Central memory CD4-positive, alpha-beta T cell (primary cell): ENCODE measurements around the gene ZNF503.

Experiments
- DNase-seq: peaks from one replicate; pipeline ENCODE4 v3.0.0; 2022

The ZNF503 gene

DNA sequence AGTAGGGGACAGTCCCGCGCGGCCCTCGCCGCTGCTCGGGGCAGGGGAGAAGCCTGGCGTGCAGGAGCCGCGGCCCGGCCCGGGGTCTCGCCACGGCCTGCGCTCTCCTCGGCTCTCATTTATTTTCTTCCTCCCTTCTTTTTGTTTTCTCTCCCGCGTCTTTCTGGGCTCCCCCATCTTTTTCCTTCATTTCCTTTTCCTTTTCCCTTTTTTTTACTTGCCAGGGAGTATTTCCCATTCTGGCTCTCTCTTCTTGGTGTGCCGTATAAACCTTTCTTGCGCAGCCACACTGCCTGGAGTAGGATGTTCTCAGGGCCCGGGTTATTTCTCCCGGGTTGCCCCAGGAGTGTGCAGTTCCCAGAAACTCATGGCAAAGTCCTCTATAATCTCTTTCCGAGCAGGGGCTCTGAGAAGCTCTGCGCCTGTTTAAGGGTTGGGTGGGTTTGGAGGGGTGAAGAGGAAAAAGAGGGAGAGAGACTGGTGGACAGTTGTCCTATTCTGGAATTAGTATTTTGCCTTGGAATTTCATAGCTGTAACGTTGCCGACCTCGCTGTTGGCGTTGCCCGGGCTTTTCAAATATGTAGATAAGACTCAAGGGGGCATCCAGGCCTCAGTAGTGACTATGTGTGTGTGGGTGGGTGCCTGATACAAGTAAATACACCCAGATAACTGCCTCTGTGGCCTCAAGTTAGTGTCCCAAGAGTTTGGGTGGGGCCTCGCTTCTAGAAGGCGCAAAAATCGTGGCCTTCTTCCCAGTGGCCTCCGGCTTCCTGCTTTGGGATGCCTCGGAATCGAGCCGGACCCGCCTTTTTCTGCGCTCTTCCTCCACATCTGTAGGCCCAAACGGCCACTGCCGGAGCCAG is 4.3 kb upstream of the ZNF503 start:
- DNase-seq, result no peak

- DNase-seq, result no peak
Observed at GRCh38 chr10:75404815-75405597, 3.4 kb upstream of the ZNF503 start.

GRCh38 chr10:75403939-75404814 is 2.6 kb upstream of the ZNF503 start:
- no peak for DNase-seq

DNA sequence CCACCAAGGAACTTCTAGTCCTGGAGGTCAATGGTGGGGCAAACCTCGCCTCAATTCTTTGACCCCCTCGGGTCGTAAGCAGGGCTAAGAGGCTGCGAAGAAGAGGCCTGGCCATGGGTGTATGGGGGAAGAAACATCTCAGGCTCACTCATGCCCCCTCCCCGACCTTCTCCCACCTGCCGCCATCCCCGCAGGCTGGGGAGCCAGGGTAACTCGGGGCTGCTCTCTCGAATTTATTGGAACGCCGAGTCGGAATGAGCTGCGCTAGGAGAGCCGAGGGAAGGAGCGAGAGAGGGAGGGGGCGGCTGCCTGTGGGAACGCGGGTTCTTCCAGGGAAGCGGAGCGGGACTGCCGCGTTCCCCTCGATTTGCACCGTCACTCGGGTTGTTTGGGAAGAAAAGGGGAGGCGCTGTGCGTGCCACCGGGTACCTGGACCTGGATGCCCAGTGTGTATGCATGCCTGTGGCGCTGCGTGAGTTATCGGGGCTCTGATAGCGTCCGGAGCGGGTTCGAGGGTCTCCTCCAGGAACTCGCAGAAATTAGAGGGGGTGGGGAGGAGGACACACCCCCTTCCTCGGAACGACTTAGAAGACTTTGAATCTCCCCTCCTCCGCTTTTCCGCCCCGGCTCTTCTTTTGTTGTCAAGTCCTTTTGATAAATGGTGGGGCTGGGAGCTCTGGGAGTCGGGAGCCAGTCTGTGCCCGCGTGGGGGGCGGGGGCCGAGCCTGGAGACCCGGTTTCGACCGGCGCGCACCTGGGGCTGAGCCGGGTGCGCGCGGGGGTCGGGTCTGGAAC is 1.8 kb upstream of the ZNF503 start:
- no peak for DNase-seq

- DNase-seq, result no peak
Observed at GRCh38 chr10:75402486-75403143, 1.1 kb upstream of the ZNF503 start.

GRCh38 chr10:75400771-75401568 is 594 bp downstream of the ZNF503 start:
- no peak for DNase-seq

DNA sequence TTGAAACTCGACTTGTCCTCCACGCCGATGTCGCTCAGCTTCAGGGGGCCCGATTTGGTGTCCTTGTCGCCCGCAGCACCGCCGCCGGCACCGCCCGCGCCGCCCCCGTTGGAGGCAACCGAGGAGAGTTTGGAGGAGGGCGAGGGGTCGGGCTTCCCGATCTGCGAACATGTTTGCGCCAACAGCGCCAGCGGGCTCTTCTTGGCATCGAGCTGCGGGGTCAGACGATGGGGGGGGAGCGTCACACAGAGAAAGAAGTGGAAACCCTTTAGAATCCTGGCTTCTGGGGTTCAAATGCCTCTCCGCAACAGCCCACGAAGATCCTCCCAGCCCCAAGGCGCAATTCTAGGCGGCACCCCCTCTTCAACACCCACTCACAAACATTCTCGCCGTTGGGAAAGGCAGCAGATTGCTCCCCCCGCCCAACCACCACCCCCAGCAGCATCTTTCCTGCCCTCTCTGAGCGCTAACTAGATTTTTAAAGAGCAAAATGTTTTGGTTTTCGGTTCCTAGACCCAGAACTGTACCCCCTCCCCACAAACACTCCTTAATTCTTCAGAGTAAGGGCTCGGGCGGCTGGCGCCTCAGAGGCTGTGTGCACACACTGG is 1.3 kb downstream of the ZNF503 start:
- no peak for DNase-seq

GRCh38 chr10:75399461-75400162 is 2.0 kb downstream of the ZNF503 start:
- DNase-seq, result no peak

DNA sequence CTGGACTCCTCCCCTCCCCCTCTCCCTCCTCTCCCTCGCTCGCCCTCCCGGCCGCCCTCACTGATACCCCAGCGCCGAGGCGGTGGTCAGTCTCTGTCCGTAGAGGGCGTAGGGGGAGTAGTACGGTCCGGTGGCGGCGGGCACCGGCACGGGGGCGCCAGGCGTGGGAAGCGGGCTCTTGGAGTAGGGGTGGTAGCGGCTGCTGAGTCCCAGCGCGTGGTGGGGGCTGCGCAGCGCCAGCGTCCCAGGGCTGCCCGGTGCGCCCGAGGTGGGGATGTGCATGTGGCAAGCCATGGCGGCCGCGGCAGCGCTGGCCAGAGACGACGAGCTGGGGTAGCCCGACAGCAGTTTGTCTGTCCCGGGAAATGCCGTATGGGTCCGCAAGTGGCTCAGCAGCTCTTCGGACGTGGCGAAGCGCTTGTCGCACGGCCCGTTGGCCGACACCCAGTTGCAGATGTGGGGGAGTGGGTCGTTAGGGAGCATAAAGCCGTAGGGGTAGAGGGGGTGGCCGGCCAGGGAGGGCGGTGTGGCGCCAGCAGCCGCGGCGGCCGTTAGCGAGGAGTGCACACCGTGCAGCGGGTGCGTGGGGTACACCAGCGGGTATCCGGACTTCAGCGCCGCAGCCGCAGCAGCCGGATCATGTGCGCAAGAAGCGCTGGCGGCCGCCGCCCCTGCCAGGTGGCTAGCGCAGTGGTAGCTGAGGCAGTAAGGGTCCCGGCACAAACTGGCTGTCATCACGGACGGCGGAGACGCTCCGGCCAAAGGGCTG is 2.7 kb downstream of the ZNF503 start:
- no peak for DNase-seq

- DNase-seq, result no peak
Observed at GRCh38 chr10:75398200-75398691, 3.3 kb downstream of the ZNF503 start.

GRCh38 chr10:75397496-75398199 is 3.9 kb downstream of the ZNF503 start:
- DNase-seq, result no peak

DNA sequence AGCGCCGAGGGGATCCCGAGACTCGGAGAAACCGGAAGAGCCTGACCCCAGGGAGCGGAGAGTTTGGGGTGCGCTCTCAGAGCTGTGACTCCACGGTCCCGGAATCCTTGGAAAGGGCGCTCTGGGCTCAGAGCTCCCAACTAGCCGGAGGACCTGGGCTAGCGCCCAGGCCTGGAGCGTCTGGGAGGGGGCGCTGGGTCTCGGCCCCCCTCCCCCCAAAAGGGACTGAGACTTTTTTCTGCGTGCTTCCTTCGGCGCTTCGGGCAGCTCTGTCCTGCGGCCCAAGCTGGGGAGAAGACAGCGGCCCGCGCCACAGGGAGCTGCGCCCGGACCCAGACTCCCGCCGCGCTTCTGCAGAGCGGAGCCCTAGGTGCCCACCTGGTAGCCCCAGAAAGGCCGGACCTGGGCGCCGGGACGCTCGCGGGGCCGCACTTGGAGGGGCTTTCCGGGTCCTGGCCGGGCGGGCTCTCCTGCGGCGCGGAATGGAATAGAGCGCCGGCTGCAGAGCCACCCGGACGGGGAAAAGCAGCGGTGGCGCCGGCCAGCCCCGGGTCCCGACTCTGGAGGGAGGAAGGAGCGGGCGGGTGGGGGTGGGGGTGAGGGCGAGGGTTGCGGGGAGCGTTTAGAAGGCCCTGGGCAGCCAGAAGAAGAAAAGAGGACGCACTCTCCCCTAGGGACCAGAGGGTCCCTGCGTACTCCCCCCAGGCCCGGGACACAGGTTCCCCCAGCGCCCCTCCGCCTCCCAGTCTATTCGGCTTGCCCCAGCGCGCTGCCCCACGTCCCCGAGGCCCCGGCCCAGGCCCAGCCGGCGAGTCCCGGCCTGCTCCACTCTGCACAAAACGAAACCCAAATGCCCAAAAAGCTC is 4.7 kb downstream of the ZNF503 start:
- DNase-seq, result no peak

DNA sequence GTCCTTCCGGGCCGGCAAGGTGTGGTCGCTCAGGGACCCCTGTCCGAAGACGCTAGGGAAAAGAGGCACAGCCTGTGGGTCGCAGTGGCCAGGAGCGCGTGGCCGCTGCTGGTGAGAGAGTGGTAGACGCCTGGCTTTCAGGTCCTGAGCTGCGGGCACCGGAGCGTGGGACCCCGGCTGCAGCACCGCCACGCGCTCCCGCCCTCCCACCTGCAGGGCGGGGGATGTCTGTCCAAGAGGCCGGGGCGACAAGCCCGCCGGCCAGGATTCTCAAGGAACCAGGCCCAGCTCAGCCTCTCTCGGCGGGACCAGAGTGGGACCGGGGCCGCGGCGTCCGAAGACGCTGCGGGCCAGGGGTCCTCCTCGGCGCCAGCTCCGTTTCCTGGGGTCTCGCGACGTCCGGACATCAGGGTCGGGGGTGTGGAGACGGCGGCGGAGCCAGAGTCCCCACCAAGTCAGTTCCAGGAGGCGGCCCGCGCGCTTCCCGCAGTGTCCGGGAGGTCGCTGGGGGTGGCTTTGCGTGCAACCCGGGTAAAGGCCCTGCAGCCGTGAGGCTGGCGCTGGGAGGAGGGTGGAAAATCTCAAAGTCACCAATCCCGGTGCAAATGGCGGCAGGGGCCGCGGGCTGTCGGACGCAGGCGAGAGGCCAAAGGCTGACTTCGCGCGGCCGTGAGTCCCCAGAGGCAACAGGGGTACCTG is 5.5 kb downstream of the ZNF503 start:
- DNase-seq, result no peak

DNA sequence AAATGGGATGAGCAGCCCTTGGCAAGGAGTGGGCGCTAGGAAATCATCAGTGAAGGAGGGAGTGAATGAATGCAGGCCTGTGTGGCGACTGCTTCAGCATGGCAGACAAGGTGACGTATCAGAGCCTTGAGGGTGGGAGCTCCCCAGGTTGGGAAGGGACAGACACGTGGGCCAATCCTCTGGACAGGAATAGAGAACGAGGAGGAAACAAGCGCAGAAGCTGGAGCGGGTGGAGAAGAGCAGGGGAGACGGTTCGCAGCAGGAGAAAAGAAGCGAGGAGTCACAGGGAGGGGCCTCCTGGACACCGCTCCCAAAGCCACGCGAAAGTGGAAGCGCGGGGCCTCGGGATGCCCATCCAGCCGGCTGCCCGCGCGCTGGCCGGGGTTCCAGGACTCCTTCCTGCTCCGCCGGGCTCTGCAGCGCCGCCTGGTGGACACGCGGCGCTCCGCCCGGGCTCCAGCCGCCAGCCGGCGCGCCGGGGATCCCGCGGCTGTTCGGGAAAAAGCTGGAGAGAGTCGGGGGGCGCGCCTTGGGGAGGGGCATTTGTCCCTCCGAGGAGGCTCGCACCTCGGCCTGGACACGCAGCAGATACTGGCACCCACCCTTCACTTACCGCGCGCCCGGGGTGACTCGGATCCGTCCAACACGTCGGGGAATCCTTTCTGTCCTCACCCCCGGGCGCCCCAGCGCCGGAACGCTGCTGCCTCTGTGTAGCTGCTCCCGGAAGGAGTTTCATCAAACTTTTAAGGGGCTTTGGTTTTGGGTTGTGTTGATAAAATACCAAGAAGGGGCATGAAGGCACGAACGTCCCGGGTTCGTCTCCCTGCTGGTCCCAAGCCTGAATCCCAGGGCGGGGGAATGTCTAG is 6.3 kb downstream of the ZNF503 start:
- no peak for DNase-seq

GRCh38 chr10:75394221-75394620 is 7.3 kb downstream of the ZNF503 start:
- no peak for DNase-seq
